HG03565 (cell line): ENCODE measurements around the gene CFAP100.

Experiments used
- ATAC-seq: cut with Tn5 transposase; IDR thresholded peaks from one replicate; pipeline ENCODE4 v1.9.1; 2021; ENCODE audit warnings: mild to moderate bottlenecking, moderate library complexity; ENCODE audit not compliant: unreplicated experiment

CFAP100 gene

GRCh38 chr3:126399351-126399735 is 4.6 kb downstream of the CFAP100 start:
- peak; percentile 49 for ATAC-seq

DNA sequence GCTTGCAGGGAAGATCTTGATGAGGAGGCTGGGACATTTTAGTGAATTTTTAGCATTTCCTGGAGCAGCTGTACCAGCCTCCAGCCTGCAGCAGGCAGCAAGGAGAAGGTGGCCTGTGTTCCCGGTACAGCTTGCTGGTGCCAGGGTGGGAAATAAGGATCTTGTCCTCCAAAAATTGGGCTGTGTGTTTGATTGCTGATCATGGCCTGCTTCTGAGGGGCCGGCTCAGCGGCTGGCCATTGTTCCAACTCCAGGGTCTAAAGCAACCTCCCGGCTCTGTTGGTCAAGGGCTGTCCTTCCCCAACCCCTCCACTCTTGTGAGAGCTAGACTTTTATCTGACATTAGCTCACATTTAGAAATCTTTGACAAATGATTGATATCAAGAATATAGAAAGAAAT is 5.0 kb downstream of the CFAP100 start:
- ATAC-seq, result no peak

- no peak for ATAC-seq
Measured at GRCh38 chr3:126401611-126402160, 7.0 kb downstream of the CFAP100 start.

DNA sequence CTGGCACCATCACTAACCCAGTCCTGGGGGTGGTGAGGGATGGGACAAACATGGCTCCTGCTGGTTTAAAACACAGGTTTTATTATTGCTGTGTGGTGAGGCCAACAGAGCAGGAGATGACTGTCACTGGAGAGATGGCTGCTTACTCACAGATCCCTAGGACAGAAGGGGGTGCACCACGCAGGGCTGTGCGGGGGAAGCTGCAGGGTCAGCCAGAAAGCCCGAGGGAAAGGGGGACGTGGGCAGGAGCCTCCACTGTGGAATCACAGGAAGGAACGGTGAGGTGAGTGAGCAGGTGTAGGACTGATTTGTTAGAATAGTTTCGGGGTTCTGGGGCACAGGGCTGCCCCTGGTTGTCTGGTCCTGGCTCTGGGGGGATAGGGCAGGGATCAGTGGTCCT is 7.5 kb downstream of the CFAP100 start:
- no peak for ATAC-seq

DNA sequence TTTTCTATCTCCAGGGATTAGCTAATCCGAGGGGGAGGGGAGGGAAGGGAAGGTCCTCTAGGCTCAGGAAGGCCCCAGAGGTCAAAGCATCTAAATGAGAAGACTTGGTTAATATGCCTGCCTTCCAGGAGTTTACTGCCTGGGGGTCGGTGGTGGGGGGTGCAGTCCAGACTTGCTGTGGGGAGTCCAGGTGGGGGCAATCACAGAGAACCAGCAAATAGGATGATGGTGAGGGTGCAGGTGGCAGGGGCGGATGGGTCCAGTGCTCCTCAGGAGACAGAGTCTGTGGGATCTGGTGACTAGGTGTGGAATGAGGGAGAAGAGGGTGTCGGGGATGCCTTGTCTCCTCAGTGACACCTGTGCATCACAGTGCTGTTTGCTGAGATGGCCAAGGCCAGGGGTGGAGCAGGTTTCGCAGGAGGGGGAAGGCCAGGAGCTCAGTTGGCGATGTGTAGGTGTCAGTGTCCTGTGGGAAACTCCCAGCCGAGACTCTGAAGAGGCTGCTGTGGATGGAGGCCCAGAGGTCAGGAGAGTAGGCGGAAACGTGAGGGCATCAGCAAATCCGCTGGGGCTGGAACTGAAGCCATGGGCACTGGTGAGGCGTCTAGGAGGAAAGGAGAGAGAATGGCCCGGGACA is 8.1 kb downstream of the CFAP100 start:
- ATAC-seq, result no peak

GRCh38 chr3:126406389-126407296 is 11.9 kb downstream of the CFAP100 start:
- no peak for ATAC-seq

- ATAC-seq, result no peak
Measured at GRCh38 chr3:126407412-126408044, 12.8 kb downstream of the CFAP100 start.

- ATAC-seq, result no peak
Measured at GRCh38 chr3:126408099-126408498, 13.4 kb downstream of the CFAP100 start.

DNA sequence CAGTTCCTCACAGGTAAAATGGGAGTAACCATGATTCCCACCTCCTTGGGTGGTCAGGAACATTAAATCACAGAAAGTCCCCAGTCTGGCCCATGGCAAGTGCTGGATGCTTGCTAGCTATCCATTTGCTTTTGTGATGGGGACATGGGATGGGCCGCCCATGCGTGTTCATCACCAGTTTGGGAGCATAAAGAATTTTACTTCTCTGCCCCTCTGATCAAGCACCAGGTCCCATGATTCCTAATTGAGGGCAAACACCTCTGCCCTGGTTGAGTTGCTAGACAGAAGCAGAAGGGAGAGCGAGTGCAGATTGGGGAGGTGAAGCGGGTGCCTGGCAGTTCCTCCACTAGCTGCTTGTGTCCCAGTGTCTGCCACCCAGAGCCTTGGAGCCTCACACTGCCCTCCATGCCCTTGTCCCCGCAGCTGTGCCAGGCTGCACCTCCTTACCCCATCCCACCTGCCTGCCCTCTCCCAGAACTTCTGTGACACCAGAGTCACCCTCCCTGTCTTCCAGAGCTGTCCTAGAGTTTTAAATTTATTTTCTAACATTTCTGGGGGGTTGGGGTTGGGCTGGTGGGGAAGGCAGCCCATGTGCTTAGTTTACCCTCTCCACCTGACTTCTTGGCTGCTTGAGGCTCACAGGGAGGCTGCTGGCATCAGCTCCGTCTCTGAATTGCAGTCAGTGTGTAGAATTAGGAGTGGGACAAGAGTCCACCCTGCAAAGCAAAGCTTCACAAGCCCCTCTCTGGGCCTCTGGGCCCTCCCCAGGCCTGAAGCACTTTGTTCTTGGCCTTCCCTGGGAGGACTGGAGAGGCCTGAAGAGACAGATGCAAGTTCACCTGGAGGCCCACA is 18.4 kb downstream of the CFAP100 start:
- no peak for ATAC-seq

DNA sequence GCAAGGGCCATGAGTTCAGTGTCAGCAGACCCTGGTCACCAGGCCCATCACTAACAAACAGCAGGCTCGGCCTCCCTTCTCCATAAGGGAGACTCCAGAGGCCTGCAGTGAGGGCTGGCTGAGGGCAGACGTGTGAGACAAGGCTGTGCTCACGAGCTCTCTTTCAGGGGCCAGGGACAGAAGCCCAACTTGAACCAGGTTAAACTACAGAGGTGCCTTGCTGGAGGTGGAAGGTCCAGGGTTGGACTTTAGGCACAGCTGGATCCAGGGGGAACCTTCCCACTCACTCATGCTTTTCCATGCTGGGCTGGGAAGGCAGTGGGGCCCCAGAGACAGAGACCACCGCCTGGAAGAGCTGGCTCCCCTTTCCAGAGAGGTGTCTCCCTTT is 19.0 kb downstream of the CFAP100 start:
- ATAC-seq, result no peak

GRCh38 chr3:126414406-126414805 is 19.7 kb downstream of the CFAP100 start:
- ATAC-seq, result no peak

- no peak for ATAC-seq
Measured at GRCh38 chr3:126414961-126415660, 20.4 kb downstream of the CFAP100 start.

- no peak for ATAC-seq
Measured at GRCh38 chr3:126415661-126416591, 21.2 kb downstream of the CFAP100 start.

- ATAC-seq, result no peak
Measured at GRCh38 chr3:126416943-126417342, 22.2 kb downstream of the CFAP100 start.

GRCh38 chr3:126417515-126417914 is 22.8 kb downstream of the CFAP100 start:
- no peak for ATAC-seq

GRCh38 chr3:126417981-126418530 is 23.3 kb downstream of the CFAP100 start:
- ATAC-seq, result no peak

GRCh38 chr3:126418661-126419131 is 24.0 kb downstream of the CFAP100 start:
- ATAC-seq, result no peak

DNA sequence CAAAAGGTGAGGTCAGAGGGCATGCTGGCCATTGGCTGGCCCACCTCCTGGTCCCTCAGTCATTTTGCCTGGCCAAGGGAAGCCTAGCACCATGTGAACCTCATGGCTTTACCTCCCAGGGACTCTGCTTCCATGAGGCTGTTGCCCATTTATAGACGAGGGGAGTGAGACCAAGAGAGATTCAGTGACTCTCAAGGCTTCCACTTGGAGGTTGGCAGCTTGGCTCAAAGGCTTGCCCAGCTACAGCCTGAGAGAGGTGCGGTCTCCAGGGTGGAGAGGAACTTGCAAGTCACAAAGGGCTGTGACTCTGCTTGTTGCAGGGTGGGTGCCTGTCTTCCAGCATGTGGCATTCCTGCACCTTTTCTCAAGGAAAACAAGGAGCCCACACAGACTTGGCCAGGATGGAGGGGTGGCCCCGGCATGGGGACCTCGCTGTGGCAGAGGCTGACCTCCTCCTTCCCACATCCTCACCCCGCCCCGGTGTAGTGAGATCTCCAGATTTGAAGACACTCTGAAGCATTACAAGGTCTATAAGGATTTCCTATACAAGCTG is 24.5 kb downstream of the CFAP100 start:
- ATAC-seq, result no peak
